ENCODE results near the gene MED20. TPM values are rescaled to one million over a fixed set of nuclear protein-coding genes. Genes with fewer than 3 reads are reported as not detected.

MED20 gene
- total RNA-seq, 1 experiment from 2014 or later: 24.5 TPM

GRCh38 chr6:41901882-41902519 lies 18.9 kb downstream of the MED20 start:
- TF ChIP-seq SIN3A (IDR thresholded peaks at IDR 0.05; ENCODE audit: borderline replicate concordance, insufficient read depth, low read depth, low read length) (no peak), REST (IDR thresholded peaks at IDR 0.05; ENCODE audit: insufficient read depth in 1 of 2, low read depth in 2 of 2, low read length in 1 of 2) (no peak), CTCF (IDR thresholded peaks at IDR 0.05) (peak; percentile 57)
- in situ Hi-C loops (cut with HindIII; ENCODE audit: low pct_unique_long_range_greater_than_20kb, low sequenced_read_pairs): no loop called here
- Histone ChIP-seq H3K4me1 (ENCODE audit: control insufficient read depth, insufficient read depth, low read length) (no peaks in the 10 kb centered on the region), H3K36me3 (ENCODE audit: control insufficient read depth, insufficient read depth, low read length) (no peaks in the 10 kb centered on the region), H3K4me3 (ENCODE audit: low read depth in 2 of 2, low read length in 2 of 2) (no peak overlapping the region), H3K9me3 (ENCODE audit: control insufficient read depth, insufficient read depth, low read depth, low read length) (no peaks in the 10 kb centered on the region), H3K27ac (ENCODE audit: low read length) (no peak overlapping the region), H3K27me3 (ENCODE audit: control insufficient read depth, insufficient read depth, low read length) (no peaks in the 10 kb centered on the region)
- intact Hi-C loops (cut with micrococcal nuclease; ENCODE audit: unreplicated experiment): no loop called here
- ATAC-seq (no peak), DNase-seq (ENCODE audit: low read depth, low spot score) (no peak)
- CTCF ChIA-PET: interaction anchor here (0.6 kb wide), 1 partner anchor 54 kb away, joined by 4 read pairs; no protein-coding TSS in a partner anchor
- POLR2A ChIA-PET: no interaction called here
- no TSS peak for BruUV-seq (replicated peaks)

GRCh38 chr6:41900861-41901260 lies 20.1 kb downstream of the MED20 start:
- POLR2A ChIA-PET: no interaction called here
- Histone ChIP-seq H3K27ac (ENCODE audit: low read length) (no peak overlapping the region), H3K4me3 (ENCODE audit: low read depth in 2 of 2, low read length in 2 of 2) (no peak overlapping the region), H3K4me1 (ENCODE audit: control insufficient read depth, insufficient read depth, low read length) (peaks cover 5% of the 10 kb centered on the region), H3K27me3 (ENCODE audit: control insufficient read depth, insufficient read depth, low read length) (no peaks in the 10 kb centered on the region), H3K9me3 (ENCODE audit: control insufficient read depth, insufficient read depth, low read depth, low read length) (no peaks in the 10 kb centered on the region), H3K36me3 (ENCODE audit: control insufficient read depth, insufficient read depth, low read length) (no peaks in the 10 kb centered on the region)
- ATAC-seq (no peak), DNase-seq (ENCODE audit: low read depth, low spot score) (no peak)
- intact Hi-C loops (cut with micrococcal nuclease; ENCODE audit: unreplicated experiment): no loop called here
- no TSS peak for BruUV-seq (replicated peaks)
- in situ Hi-C loops (cut with HindIII; ENCODE audit: low pct_unique_long_range_greater_than_20kb, low sequenced_read_pairs): no loop called here
- TF ChIP-seq CTCF (IDR thresholded peaks at IDR 0.05) (no peak), TCF7L2 (IDR thresholded peaks at IDR 0.05; ENCODE audit: low read depth, low read length) (no peak), POLR2AphosphoS5 (IDR thresholded peaks at IDR 0.05; ENCODE audit: low read depth, low read length) (no peak), REST (IDR thresholded peaks at IDR 0.05; ENCODE audit: insufficient read depth in 1 of 2, low read depth in 2 of 2, low read length in 1 of 2) (no peak), SIN3A (IDR thresholded peaks at IDR 0.05; ENCODE audit: borderline replicate concordance, insufficient read depth, low read depth, low read length) (no peak)
- CTCF ChIA-PET: interaction anchor here (0.7 kb wide), 1 partner anchor 146 kb away, joined by 3 read pairs; no protein-coding TSS in a partner anchor

Data from Panc1 (cell line).